ENCODE data around the gene SLC4A9.
A peak's percentile ranks its signal among the peaks of the same experiment; 100 is the strongest.

Gene SLC4A9

GRCh38 chr5:140360101-140360500 lies at the start of gene SLC4A9:
TSS of gene SLC4A9 (plus strand) at chr5:140360194. CDS start at chr5:140360237, 43 bp downstream.
- no peak for DNase-seq (ENCODE audit: low spot score)

GRCh38 chr5:140310434-140310833 lies 49.6 kb upstream of the SLC4A9 start:
- DNase-seq (ENCODE audit: low spot score): no peak

GRCh38 chr5:140311011-140311467 lies 49.0 kb upstream of the SLC4A9 start:
- no peak for DNase-seq (ENCODE audit: low spot score)

GRCh38 chr5:140312067-140312790 lies 47.8 kb upstream of the SLC4A9 start:
- peak; percentile 46 for DNase-seq (ENCODE audit: low spot score)

- DNase-seq (ENCODE audit: low spot score): no peak
These were observed 47.2 kb upstream of the SLC4A9 start for GRCh38 chr5:140312791-140313189.

GRCh38 chr5:140317859-140318258 lies 42.1 kb upstream of the SLC4A9 start:
- no peak for DNase-seq (ENCODE audit: low spot score)

- no peak for DNase-seq (ENCODE audit: low spot score)
These were observed 41.2 kb upstream of the SLC4A9 start for GRCh38 chr5:140318792-140319191.

GRCh38 chr5:140319833-140320232 lies 40.2 kb upstream of the SLC4A9 start:
- peak; percentile 55 for DNase-seq (ENCODE audit: low spot score)

GRCh38 chr5:140321796-140322195 lies 38.2 kb upstream of the SLC4A9 start:
- peak; percentile 90 for DNase-seq (ENCODE audit: low spot score)

GRCh38 chr5:140322751-140323731 lies 37.0 kb upstream of the SLC4A9 start:
- peak; percentile 85 for DNase-seq (ENCODE audit: low spot score)

GRCh38 chr5:140324041-140324600 lies 35.9 kb upstream of the SLC4A9 start:
- no peak for DNase-seq (ENCODE audit: low spot score)

GRCh38 chr5:140324617-140325241 lies 35.3 kb upstream of the SLC4A9 start:
- no peak for DNase-seq (ENCODE audit: low spot score)

GRCh38 chr5:140325486-140325885 lies 34.5 kb upstream of the SLC4A9 start:
- DNase-seq (ENCODE audit: low spot score): no peak

GRCh38 chr5:140327589-140327988 lies 32.4 kb upstream of the SLC4A9 start:
- no peak for DNase-seq (ENCODE audit: low spot score)

GRCh38 chr5:140328036-140328764 lies 31.8 kb upstream of the SLC4A9 start:
- no peak for DNase-seq (ENCODE audit: low spot score)

GRCh38 chr5:140329739-140330481 lies 30.1 kb upstream of the SLC4A9 start:
- no peak for DNase-seq (ENCODE audit: low spot score)

- no peak for DNase-seq (ENCODE audit: low spot score)
These were observed 28.4 kb upstream of the SLC4A9 start for GRCh38 chr5:140331638-140332037.

GRCh38 chr5:140336388-140336787 lies 23.6 kb upstream of the SLC4A9 start:
- no peak for DNase-seq (ENCODE audit: low spot score)

- DNase-seq (ENCODE audit: low spot score): no peak
These were observed 22.1 kb upstream of the SLC4A9 start for GRCh38 chr5:140337880-140338279.

- DNase-seq (ENCODE audit: low spot score): no peak
These were observed 21.7 kb upstream of the SLC4A9 start for GRCh38 chr5:140338336-140338735.

GRCh38 chr5:140338908-140339307 lies 21.1 kb upstream of the SLC4A9 start:
- DNase-seq (ENCODE audit: low spot score): no peak

Data from pons (tissue), 1 donor.